ENCODE results near the gene ANKRD50.

ANKRD50 gene

DNA sequence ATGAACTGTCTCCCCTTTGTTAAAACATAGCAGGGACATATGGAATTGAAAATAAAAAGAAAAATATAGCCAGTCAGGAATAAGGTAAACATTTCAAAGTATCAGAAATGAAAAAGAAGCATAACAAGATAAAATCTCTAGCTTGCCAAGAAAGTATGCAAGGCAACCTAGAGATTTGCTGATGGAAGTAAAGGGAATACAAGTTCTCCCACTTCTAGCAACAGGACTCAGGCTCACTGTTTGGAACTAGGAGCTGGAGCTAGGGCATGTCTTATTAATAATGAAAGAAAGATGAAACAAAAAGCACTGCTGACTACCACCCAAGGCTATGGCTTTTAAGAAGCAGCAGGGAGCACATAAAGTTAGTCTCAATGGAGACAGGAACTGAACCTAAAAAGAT, 18.2 kb downstream of the ANKRD50 start:
- TF ChIP-seq SIN3A (IDR thresholded peaks at IDR 0.05; ENCODE audit: borderline replicate concordance, insufficient read depth, low read length) = no peak
- TF ChIP-seq, protein P1, sequence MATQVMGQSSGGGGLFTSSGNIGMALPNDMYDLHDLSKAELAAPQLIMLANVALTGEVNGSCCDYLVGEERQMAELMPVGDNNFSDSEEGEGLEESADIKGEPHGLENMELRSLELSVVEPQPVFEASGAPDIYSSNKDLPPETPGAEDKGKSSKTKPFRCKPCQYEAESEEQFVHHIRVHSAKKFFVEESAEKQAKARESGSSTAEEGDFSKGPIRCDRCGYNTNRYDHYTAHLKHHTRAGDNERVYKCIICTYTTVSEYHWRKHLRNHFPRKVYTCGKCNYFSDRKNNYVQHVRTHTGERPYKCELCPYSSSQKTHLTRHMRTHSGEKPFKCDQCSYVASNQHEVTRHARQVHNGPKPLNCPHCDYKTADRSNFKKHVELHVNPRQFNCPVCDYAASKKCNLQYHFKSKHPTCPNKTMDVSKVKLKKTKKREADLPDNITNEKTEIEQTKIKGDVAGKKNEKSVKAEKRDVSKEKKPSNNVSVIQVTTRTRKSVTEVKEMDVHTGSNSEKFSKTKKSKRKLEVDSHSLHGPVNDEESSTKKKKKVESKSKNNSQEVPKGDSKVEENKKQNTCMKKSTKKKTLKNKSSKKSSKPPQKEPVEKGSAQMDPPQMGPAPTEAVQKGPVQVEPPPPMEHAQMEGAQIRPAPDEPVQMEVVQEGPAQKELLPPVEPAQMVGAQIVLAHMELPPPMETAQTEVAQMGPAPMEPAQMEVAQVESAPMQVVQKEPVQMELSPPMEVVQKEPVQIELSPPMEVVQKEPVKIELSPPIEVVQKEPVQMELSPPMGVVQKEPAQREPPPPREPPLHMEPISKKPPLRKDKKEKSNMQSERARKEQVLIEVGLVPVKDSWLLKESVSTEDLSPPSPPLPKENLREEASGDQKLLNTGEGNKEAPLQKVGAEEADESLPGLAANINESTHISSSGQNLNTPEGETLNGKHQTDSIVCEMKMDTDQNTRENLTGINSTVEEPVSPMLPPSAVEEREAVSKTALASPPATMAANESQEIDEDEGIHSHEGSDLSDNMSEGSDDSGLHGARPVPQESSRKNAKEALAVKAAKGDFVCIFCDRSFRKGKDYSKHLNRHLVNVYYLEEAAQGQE (IDR thresholded peaks at IDR 0.05; ENCODE audit: insufficient read depth in 1 of 2, low read depth in 2 of 2, low read length in 2 of 2) = no peak
- TF ChIP-seq POLR2AphosphoS5 (IDR thresholded peaks at IDR 0.05; ENCODE audit: low read depth, low read length) = no peak
- TF ChIP-seq TAF1 (IDR thresholded peaks at IDR 0.05; ENCODE audit: borderline replicate concordance, insufficient read depth, low read length) = no peak
- TF ChIP-seq FOXP2 (optimal IDR thresholded peaks at IDR 0.05; ENCODE audit: borderline replicate concordance, extremely low read depth, extremely low read length, insufficient read depth) = no peak

DNA sequence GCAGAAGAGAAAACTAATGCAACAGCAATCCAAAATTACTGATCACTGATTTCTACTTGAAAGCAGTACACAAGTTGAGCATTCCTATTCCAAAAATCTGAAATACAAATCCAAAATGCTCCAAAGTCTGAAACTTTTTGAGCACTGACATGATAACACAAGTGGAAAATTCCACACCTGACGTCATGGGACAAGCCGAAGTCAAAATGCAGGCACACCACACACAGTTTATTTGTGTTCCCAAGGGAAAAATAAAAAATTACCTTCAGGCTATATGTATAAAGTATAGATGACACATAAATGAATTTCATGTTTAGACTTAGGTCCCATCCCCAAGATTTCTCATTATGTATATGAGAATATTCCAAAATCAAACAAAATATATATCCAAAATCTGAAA, 20.7 kb downstream of the ANKRD50 start:
- TF ChIP-seq FOXP2 (optimal IDR thresholded peaks at IDR 0.05; ENCODE audit: borderline replicate concordance, extremely low read depth, extremely low read length, insufficient read depth) = no peak
- no peak for TF ChIP-seq SIN3A (IDR thresholded peaks at IDR 0.05; ENCODE audit: borderline replicate concordance, insufficient read depth, low read length)
- TF ChIP-seq, protein P1 (IDR thresholded peaks at IDR 0.05; ENCODE audit: insufficient read depth in 1 of 2, low read depth in 2 of 2, low read length in 2 of 2) = no peak
- no peak for TF ChIP-seq POLR2AphosphoS5 (IDR thresholded peaks at IDR 0.05; ENCODE audit: low read depth, low read length)
- no peak for TF ChIP-seq TAF1 (IDR thresholded peaks at IDR 0.05; ENCODE audit: borderline replicate concordance, insufficient read depth, low read length)

DNA sequence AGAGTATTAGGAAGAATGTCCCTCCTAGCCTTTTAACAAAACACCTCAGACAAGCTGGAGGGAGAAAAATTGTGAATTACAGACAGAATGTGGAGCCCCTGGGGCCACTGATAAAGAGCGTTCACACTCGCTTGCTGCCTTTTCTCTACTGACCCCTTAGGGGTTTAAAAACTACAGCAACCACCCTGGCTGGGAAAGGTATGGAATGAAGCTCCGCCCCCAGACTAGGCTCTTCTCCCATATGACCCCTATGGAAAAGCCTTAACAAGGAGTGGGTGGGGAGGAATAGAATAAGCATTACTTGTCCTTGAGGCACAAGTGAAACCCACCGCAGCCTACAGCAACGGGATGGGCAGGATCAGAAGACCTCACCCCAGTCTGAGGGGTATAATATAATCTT, 26.3 kb downstream of the ANKRD50 start:
- TF ChIP-seq, protein P1 (IDR thresholded peaks at IDR 0.05; ENCODE audit: insufficient read depth in 1 of 2, low read depth in 2 of 2, low read length in 2 of 2) = no peak
- no peak for TF ChIP-seq POLR2AphosphoS5 (IDR thresholded peaks at IDR 0.05; ENCODE audit: low read depth, low read length)
- TF ChIP-seq SIN3A (IDR thresholded peaks at IDR 0.05; ENCODE audit: borderline replicate concordance, insufficient read depth, low read length) = no peak
- no peak for TF ChIP-seq FOXP2 (optimal IDR thresholded peaks at IDR 0.05; ENCODE audit: borderline replicate concordance, extremely low read depth, extremely low read length, insufficient read depth)
- no peak for TF ChIP-seq TAF1 (IDR thresholded peaks at IDR 0.05; ENCODE audit: borderline replicate concordance, insufficient read depth, low read length)

DNA sequence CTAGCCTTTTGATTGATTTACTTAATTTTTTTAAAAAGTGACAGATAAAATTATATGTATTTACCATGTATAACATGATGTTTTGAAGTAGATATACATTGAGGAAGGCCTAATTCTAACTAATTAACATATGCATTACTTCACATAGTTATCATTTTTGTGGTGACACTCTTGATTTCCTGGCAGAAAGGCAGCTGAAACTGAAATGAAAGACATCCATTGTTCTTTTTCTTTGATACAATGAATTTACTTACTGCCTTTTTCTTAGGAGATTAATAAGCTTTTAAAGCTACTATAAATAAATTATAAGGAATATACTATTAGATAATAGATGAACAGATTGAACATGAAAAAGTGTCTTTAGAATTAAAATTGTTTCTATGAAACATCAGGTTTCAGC, 26.7 kb downstream of the ANKRD50 start:
- no peak for TF ChIP-seq SIN3A (IDR thresholded peaks at IDR 0.05; ENCODE audit: borderline replicate concordance, insufficient read depth, low read length)
- TF ChIP-seq POLR2AphosphoS5 (IDR thresholded peaks at IDR 0.05; ENCODE audit: low read depth, low read length) = no peak
- TF ChIP-seq TAF1 (IDR thresholded peaks at IDR 0.05; ENCODE audit: borderline replicate concordance, insufficient read depth, low read length) = no peak
- TF ChIP-seq FOXP2 (optimal IDR thresholded peaks at IDR 0.05; ENCODE audit: borderline replicate concordance, extremely low read depth, extremely low read length, insufficient read depth) = no peak
- TF ChIP-seq, protein P1 (IDR thresholded peaks at IDR 0.05; ENCODE audit: insufficient read depth in 1 of 2, low read depth in 2 of 2, low read length in 2 of 2) = no peak

DNA sequence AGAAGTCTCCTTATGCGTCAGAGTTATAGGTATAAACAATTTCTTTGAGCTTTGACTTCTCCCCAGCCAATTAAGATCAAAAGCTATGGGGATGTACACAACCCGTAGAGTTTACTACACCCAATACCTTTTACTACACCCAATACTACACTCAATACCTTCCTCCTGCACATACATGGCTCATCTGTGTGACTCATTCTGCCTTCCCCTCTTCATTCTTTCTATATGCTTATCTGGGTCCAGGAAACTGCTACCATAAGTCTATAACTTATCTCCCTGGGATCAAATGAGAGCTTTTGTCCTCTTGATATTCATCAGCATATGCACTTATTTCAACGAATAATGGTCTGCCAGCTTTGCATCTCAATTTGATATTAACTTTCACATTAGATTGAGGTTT, 28.2 kb downstream of the ANKRD50 start:
- TF ChIP-seq TAF1 (IDR thresholded peaks at IDR 0.05; ENCODE audit: borderline replicate concordance, insufficient read depth, low read length) = no peak
- no peak for TF ChIP-seq POLR2AphosphoS5 (IDR thresholded peaks at IDR 0.05; ENCODE audit: low read depth, low read length)
- TF ChIP-seq, protein P1 (IDR thresholded peaks at IDR 0.05; ENCODE audit: insufficient read depth in 1 of 2, low read depth in 2 of 2, low read length in 2 of 2) = no peak
- TF ChIP-seq FOXP2 (optimal IDR thresholded peaks at IDR 0.05; ENCODE audit: borderline replicate concordance, extremely low read depth, extremely low read length, insufficient read depth) = no peak
- TF ChIP-seq SIN3A (IDR thresholded peaks at IDR 0.05; ENCODE audit: borderline replicate concordance, insufficient read depth, low read length) = no peak

All from PFSK-1 (cell line).